ENCODE results near the gene FKRP.
"Not testable (repeated sequence)": the region's sequence is repeated elsewhere in the genome, so short reads cannot be mapped to it uniquely, and the experiment has no call there.

Gene FKRP

GRCh38 chr19:46759206-46759605, 13.3 kb downstream of the FKRP start:
- DNase-seq (ENCODE audit: low read depth in 2 of 2) = no peak

- no peak for DNase-seq (ENCODE audit: low read depth in 2 of 2)
Observed at GRCh38 chr19:46759817-46760333, 14.0 kb downstream of the FKRP start.

GRCh38 chr19:46760363-46760762, 14.5 kb downstream of the FKRP start:
- DNase-seq (ENCODE audit: low read depth in 2 of 2) = no peak

- DNase-seq (ENCODE audit: low read depth in 2 of 2) = not testable (repeated sequence)
Observed at GRCh38 chr19:46760897-46761296, 15.0 kb downstream of the FKRP start.

- DNase-seq (ENCODE audit: low read depth in 2 of 2) = no peak
Observed at GRCh38 chr19:46761418-46761831, 15.6 kb downstream of the FKRP start.

GRCh38 chr19:46762245-46762890, 16.5 kb downstream of the FKRP start:
- DNase-seq (ENCODE audit: low read depth in 2 of 2) = no peak

GRCh38 chr19:46764817-46765291, 19.0 kb downstream of the FKRP start:
- DNase-seq (ENCODE audit: low read depth in 2 of 2) = no peak

- peak; percentile 49 to 54 for DNase-seq (ENCODE audit: low read depth in 2 of 2)
Observed at GRCh38 chr19:46766569-46767317, 20.9 kb downstream of the FKRP start.

GRCh38 chr19:46768746-46769145, 22.9 kb downstream of the FKRP start:
- DNase-seq (ENCODE audit: low read depth in 2 of 2) = not testable (repeated sequence)

GRCh38 chr19:46772170-46773017, 26.5 kb downstream of the FKRP start:
- no peak for DNase-seq (ENCODE audit: low read depth in 2 of 2)

- DNase-seq (ENCODE audit: low read depth in 2 of 2) = no peak
Observed at GRCh38 chr19:46773018-46773399, 27.2 kb downstream of the FKRP start.

- no peak for DNase-seq (ENCODE audit: low read depth in 2 of 2)
Observed at GRCh38 chr19:46775642-46776258, 29.9 kb downstream of the FKRP start.

- peak in 1 of 2 donors; percentile 20 for DNase-seq (ENCODE audit: low read depth in 2 of 2)
Observed at GRCh38 chr19:46776927-46777911, 31.4 kb downstream of the FKRP start.

- not testable (repeated sequence) for DNase-seq (ENCODE audit: low read depth in 2 of 2)
Observed at GRCh38 chr19:46777956-46778645, 32.2 kb downstream of the FKRP start.

GRCh38 chr19:46782355-46783019, 36.6 kb downstream of the FKRP start:
- no peak for DNase-seq (ENCODE audit: low read depth in 2 of 2)

- no peak for DNase-seq (ENCODE audit: low read depth in 2 of 2)
Observed at GRCh38 chr19:46783670-46784069, 37.8 kb downstream of the FKRP start.

GRCh38 chr19:46784262-46785053, 38.6 kb downstream of the FKRP start:
- DNase-seq (ENCODE audit: low read depth in 2 of 2) = peak; percentile 52 to 71

Measured in stimulated activated CD4-positive, alpha-beta T cell treated with anti-CD3 and anti-CD28 coated beads, Interleukin-4, amount 100 ng/mL, for 48 hours (primary cell).